ENCODE data around the gene TNNT2.

DNA sequence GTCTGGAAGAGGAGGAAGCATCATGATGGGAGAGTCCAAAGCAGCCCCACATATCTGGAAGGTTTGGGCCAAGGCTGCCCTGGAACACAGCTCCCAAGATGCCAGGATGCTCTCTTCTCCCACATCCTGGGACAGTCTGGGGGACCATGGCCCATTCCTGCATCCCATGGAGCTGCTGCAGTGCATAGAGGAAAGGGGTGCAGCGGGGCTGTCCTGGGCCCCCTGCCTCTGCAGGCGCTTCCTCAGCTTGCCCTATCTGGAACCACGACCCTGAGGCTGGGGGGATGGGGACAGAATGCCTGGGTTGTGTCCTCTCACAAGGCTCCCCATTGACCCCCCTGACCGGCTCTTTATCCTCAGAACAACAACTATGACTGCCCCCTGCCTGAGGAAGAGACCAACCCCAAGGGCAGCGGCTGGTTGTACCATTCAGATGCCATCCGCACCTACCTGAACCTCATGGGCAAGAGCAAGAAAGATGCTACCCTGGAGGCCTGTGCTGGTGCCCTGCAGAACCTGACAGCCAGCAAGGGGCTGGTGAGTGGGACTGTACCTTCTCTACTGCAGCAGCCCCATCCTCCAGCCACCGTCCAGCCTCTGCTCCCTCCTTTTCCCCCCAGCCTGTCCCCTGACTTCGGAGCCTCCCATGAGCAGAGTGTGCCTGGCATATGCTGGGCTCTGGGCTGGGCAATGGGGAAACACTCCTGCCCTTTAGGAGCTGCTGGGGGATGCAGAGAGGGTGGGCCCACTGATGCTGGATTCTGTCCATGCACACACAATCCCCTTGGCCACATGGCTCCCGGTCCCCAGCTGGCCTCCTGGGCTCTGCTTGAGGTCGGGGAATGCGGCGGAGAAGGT is 54.6 kb downstream of the TNNT2 start:
- TF ChIP-seq SP1 (IDR thresholded peaks at IDR 0.05) (no peak), CTCF (IDR thresholded peaks at IDR 0.05; ENCODE audit: low read depth, low read length, missing input control) (no peak), TAF1 (conservative IDR thresholded peaks at IDR 0.05) (no peak), GABPA (IDR thresholded peaks at IDR 0.05 in 1 of 2, conservative IDR thresholded peaks at IDR 0.05 in 1 of 2) (no peak), RAD21 (IDR thresholded peaks at IDR 0.05) (no peak), JUND (IDR thresholded peaks at IDR 0.05) (no peak), FOXA1 (IDR thresholded peaks at IDR 0.05) (no peak), HNF4G (IDR thresholded peaks at IDR 0.05) (no peak), YY1 (IDR thresholded peaks at IDR 0.05) (no peak), NR2F2 (IDR thresholded peaks at IDR 0.05) (no peak)
- TF ChIP-seq, protein P1, sequence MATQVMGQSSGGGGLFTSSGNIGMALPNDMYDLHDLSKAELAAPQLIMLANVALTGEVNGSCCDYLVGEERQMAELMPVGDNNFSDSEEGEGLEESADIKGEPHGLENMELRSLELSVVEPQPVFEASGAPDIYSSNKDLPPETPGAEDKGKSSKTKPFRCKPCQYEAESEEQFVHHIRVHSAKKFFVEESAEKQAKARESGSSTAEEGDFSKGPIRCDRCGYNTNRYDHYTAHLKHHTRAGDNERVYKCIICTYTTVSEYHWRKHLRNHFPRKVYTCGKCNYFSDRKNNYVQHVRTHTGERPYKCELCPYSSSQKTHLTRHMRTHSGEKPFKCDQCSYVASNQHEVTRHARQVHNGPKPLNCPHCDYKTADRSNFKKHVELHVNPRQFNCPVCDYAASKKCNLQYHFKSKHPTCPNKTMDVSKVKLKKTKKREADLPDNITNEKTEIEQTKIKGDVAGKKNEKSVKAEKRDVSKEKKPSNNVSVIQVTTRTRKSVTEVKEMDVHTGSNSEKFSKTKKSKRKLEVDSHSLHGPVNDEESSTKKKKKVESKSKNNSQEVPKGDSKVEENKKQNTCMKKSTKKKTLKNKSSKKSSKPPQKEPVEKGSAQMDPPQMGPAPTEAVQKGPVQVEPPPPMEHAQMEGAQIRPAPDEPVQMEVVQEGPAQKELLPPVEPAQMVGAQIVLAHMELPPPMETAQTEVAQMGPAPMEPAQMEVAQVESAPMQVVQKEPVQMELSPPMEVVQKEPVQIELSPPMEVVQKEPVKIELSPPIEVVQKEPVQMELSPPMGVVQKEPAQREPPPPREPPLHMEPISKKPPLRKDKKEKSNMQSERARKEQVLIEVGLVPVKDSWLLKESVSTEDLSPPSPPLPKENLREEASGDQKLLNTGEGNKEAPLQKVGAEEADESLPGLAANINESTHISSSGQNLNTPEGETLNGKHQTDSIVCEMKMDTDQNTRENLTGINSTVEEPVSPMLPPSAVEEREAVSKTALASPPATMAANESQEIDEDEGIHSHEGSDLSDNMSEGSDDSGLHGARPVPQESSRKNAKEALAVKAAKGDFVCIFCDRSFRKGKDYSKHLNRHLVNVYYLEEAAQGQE (IDR thresholded peaks at IDR 0.05) = no peak
- TF ChIP-seq, protein P2, sequence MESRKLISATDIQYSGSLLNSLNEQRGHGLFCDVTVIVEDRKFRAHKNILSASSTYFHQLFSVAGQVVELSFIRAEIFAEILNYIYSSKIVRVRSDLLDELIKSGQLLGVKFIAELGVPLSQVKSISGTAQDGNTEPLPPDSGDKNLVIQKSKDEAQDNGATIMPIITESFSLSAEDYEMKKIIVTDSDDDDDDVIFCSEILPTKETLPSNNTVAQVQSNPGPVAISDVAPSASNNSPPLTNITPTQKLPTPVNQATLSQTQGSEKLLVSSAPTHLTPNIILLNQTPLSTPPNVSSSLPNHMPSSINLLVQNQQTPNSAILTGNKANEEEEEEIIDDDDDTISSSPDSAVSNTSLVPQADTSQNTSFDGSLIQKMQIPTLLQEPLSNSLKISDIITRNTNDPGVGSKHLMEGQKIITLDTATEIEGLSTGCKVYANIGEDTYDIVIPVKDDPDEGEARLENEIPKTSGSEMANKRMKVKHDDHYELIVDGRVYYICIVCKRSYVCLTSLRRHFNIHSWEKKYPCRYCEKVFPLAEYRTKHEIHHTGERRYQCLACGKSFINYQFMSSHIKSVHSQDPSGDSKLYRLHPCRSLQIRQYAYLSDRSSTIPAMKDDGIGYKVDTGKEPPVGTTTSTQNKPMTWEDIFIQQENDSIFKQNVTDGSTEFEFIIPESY (IDR thresholded peaks at IDR 0.05) = no peak
